H1 (cell line): ENCODE data around the gene TFEC.

Source experiments
- BCL11A ChIP-seq, 2 experiments: IDR thresholded peaks; one replicate each; pipeline ENCODE4 v1.6.1; 2011; ENCODE audit warnings: low read depth in 2 of 2, low read length in 2 of 2, mild to moderate bottlenecking in 2 of 2
- BRCA1 ChIP-seq: IDR thresholded peaks from 2 replicates; pipeline ENCODE4 v1.6.1; 2012; ENCODE audit warnings: low read depth, low read length, improper control_type of control experiment
- CEBPB ChIP-seq: IDR thresholded peaks from 2 replicates; pipeline ENCODE4 v1.6.1; 2012; ENCODE audit warnings: low read depth, low read length
- EGR1 ChIP-seq: IDR thresholded peaks from 2 replicates; pipeline ENCODE4 v1.6.1; 2011; ENCODE audit warnings: low read depth, low read length, borderline replicate concordance
- KDM1A ChIP-seq: fragments of 200-600, 300-600 bp; sonication (generic); IDR thresholded peaks from 2 replicates; pipeline ENCODE4 v1.7.1; 2016; ENCODE audit warnings: mild to moderate bottlenecking, low read length, borderline replicate concordance
- POLR2AphosphoS5 ChIP-seq: IDR thresholded peaks from 2 replicates; pipeline ENCODE4 v1.6.1; 2011; ENCODE audit warnings: low read depth, low read length
- RAD21 ChIP-seq, 2 experiments: IDR thresholded peaks in 1 of 2; conservative IDR thresholded peaks in 1 of 2; 2 replicates each; pipeline ENCODE4 v1.6.1; 2011; ENCODE audit warnings: low read depth in 2 of 2, low read length in 2 of 2, improper control_type of control experiment in 1 of 2, inconsistent platforms in 1 of 2, mild to moderate bottlenecking in 1 of 2, moderate library complexity in 1 of 2
- TCF12 ChIP-seq: IDR thresholded peaks from 2 replicates; pipeline ENCODE4 v1.6.1; 2011; ENCODE audit warnings: low read depth, mild to moderate bottlenecking, low read length
- TF ChIP-seq, protein P1 (sequence below): IDR thresholded peaks from 2 replicates; pipeline ENCODE4 v1.6.1; 2012; ENCODE audit warnings: inconsistent platforms
- TF ChIP-seq, protein P2 (sequence below): IDR thresholded peaks from 2 replicates; pipeline ENCODE4 v1.6.1; 2012; ENCODE audit warnings: inconsistent platforms
- TF ChIP-seq, protein P3 (sequence below), 3 experiments: IDR thresholded peaks; 1 replicate in 2 of 3; 2 replicates in 1 of 3; pipeline versions ENCODE4 v1.5.1 to v1.6.1; 2011; ENCODE audit warnings: low read length in 3 of 3, mild to moderate bottlenecking in 3 of 3, inconsistent platforms in 2 of 3, low read depth in 1 of 3, moderate library complexity in 1 of 3; ENCODE audit not compliant: insufficient read depth in 1 of 3; ENCODE audit errors: control extremely low read depth in 1 of 3

DNA sequence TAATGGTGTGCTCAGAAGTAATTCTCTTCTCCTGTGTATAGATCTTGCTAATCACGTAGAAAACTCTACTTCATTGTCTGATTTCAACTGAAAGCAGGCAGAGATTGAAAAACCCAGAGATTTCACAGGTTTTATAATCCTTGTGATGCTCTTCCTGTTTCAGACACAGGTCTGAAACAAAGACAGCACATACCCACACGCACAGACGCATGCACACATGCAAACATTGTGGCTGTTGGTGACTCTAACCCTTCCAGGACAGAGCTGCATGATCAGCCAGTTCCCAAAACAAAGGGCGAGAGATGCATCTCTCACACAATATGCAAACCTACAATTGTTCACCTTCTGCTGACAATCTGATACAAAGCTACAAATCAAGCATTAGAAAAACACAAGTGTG, 11.1 kb upstream of the TFEC start:
- TF ChIP-seq, protein P1, sequence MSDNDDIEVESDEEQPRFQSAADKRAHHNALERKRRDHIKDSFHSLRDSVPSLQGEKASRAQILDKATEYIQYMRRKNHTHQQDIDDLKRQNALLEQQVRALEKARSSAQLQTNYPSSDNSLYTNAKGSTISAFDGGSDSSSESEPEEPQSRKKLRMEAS: no peak
- TF ChIP-seq CEBPB: no peak
- TF ChIP-seq, protein P2, sequence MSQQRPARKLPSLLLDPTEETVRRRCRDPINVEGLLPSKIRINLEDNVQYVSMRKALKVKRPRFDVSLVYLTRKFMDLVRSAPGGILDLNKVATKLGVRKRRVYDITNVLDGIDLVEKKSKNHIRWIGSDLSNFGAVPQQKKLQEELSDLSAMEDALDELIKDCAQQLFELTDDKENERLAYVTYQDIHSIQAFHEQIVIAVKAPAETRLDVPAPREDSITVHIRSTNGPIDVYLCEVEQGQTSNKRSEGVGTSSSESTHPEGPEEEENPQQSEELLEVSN: no peak
- TF ChIP-seq RAD21 (IDR thresholded peaks at IDR 0.05 in 1 of 2, conservative IDR thresholded peaks at IDR 0.05 in 1 of 2; ENCODE audit: low read depth in 2 of 2, low read length in 2 of 2): no peak
- no peak for TF ChIP-seq TCF12
- TF ChIP-seq KDM1A: no peak
- TF ChIP-seq, protein P3, sequence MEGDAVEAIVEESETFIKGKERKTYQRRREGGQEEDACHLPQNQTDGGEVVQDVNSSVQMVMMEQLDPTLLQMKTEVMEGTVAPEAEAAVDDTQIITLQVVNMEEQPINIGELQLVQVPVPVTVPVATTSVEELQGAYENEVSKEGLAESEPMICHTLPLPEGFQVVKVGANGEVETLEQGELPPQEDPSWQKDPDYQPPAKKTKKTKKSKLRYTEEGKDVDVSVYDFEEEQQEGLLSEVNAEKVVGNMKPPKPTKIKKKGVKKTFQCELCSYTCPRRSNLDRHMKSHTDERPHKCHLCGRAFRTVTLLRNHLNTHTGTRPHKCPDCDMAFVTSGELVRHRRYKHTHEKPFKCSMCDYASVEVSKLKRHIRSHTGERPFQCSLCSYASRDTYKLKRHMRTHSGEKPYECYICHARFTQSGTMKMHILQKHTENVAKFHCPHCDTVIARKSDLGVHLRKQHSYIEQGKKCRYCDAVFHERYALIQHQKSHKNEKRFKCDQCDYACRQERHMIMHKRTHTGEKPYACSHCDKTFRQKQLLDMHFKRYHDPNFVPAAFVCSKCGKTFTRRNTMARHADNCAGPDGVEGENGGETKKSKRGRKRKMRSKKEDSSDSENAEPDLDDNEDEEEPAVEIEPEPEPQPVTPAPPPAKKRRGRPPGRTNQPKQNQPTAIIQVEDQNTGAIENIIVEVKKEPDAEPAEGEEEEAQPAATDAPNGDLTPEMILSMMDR (IDR thresholded peaks at IDR 0.05; ENCODE audit: control extremely low read depth in 1 of 3, insufficient read depth in 1 of 3, low read depth in 1 of 3, low read length in 3 of 3): no peak
- TF ChIP-seq BCL11A (IDR thresholded peaks at IDR 0.05; ENCODE audit: low read depth in 2 of 2, low read length in 2 of 2): no peak
- no peak for TF ChIP-seq POLR2AphosphoS5
- no peak for TF ChIP-seq EGR1
- TF ChIP-seq BRCA1: no peak
